ENCODE results near the gene DEF6. TPM values are rescaled to one million over a fixed set of nuclear protein-coding genes. Genes with fewer than 3 reads are reported as not detected.

DEF6 gene
- total and polyA plus RNA-seq, 2 of the 13 experiments (the other 11 are each of a cell fraction or from before 2014, with no cell fraction given), result 5.2 to 10.0 TPM

GRCh38 chr6:35297601-35298481 lies at the start of gene DEF6 (continued):
- peak; percentile 89; the same call in 1 of the 2 replicates for TF ChIP-seq SMAD1 (CRISPR knock-in tag; IDR thresholded peaks at IDR 0.05; ENCODE audit: borderline replicate concordance, low read depth)
- no peak; the same call in 1 of the 2 replicates for TF ChIP-seq TRAFD1 (CRISPR knock-in tag; IDR thresholded peaks at IDR 0.05; ENCODE audit: borderline replicate concordance)
- TF ChIP-seq, protein P1, sequence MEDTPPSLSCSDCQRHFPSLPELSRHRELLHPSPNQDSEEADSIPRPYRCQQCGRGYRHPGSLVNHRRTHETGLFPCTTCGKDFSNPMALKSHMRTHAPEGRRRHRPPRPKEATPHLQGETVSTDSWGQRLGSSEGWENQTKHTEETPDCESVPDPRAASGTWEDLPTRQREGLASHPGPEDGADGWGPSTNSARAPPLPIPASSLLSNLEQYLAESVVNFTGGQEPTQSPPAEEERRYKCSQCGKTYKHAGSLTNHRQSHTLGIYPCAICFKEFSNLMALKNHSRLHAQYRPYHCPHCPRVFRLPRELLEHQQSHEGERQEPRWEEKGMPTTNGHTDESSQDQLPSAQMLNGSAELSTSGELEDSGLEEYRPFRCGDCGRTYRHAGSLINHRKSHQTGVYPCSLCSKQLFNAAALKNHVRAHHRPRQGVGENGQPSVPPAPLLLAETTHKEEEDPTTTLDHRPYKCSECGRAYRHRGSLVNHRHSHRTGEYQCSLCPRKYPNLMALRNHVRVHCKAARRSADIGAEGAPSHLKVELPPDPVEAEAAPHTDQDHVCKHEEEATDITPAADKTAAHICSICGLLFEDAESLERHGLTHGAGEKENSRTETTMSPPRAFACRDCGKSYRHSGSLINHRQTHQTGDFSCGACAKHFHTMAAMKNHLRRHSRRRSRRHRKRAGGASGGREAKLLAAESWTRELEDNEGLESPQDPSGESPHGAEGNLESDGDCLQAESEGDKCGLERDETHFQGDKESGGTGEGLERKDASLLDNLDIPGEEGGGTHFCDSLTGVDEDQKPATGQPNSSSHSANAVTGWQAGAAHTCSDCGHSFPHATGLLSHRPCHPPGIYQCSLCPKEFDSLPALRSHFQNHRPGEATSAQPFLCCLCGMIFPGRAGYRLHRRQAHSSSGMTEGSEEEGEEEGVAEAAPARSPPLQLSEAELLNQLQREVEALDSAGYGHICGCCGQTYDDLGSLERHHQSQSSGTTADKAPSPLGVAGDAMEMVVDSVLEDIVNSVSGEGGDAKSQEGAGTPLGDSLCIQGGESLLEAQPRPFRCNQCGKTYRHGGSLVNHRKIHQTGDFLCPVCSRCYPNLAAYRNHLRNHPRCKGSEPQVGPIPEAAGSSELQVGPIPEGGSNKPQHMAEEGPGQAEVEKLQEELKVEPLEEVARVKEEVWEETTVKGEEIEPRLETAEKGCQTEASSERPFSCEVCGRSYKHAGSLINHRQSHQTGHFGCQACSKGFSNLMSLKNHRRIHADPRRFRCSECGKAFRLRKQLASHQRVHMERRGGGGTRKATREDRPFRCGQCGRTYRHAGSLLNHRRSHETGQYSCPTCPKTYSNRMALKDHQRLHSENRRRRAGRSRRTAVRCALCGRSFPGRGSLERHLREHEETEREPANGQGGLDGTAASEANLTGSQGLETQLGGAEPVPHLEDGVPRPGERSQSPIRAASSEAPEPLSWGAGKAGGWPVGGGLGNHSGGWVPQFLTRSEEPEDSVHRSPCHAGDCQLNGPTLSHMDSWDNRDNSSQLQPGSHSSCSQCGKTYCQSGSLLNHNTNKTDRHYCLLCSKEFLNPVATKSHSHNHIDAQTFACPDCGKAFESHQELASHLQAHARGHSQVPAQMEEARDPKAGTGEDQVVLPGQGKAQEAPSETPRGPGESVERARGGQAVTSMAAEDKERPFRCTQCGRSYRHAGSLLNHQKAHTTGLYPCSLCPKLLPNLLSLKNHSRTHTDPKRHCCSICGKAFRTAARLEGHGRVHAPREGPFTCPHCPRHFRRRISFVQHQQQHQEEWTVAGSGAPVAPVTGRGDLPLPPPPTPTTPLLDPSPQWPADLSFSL (CRISPR knock-in tag; IDR thresholded peaks at IDR 0.05), result no peak
- TF ChIP-seq CSRNP1 (CRISPR knock-in tag; IDR thresholded peaks at IDR 0.05), result peak; percentile 74; the same call in 1 of the 2 replicates
- TF ChIP-seq ZNF232 (CRISPR knock-in tag; IDR thresholded peaks at IDR 0.05; ENCODE audit: borderline replicate concordance), result 0 out of 2 replicates have a peak, but pooled peaks have one; percentile 75
- no peak for TF ChIP-seq NR2F1 (CRISPR knock-in tag; IDR thresholded peaks at IDR 0.05)
- TF ChIP-seq ZNF225 (CRISPR knock-in tag; IDR thresholded peaks at IDR 0.05), result no peak
- TF ChIP-seq ZNF570 (CRISPR knock-in tag; IDR thresholded peaks at IDR 0.05; ENCODE audit: borderline replicate concordance), result 0 out of 2 replicates have a peak, but pooled peaks have one; percentile 64
- peak; percentile 61 for TF ChIP-seq IKZF4 (CRISPR knock-in tag; IDR thresholded peaks at IDR 0.05; ENCODE audit: borderline replicate concordance, low read depth, not compliant biosample characterization)
- peak; percentile 37; the same call in 1 of the 2 replicates for TF ChIP-seq MAFF (IDR thresholded peaks at IDR 0.05; ENCODE audit: low read depth, low read length)
- TF ChIP-seq ZNF616 (CRISPR knock-in tag; IDR thresholded peaks at IDR 0.05; ENCODE audit: low read depth), result no peak; the same call in 1 of the 2 replicates
- TF ChIP-seq ZNF713 (CRISPR knock-in tag; IDR thresholded peaks at IDR 0.05), result 0 out of 2 replicates have a peak, but pooled peaks have one; percentile 21
- TF ChIP-seq ZNF121 (CRISPR knock-in tag; IDR thresholded peaks at IDR 0.05), result peak; percentile 4; the same call in 1 of the 2 replicates
- TF ChIP-seq SMAD3 (CRISPR knock-in tag; IDR thresholded peaks at IDR 0.05), result peak; percentile 83; the same call in 1 of the 2 replicates
- TF ChIP-seq ZNF260 (CRISPR knock-in tag; IDR thresholded peaks at IDR 0.05; ENCODE audit: borderline replicate concordance, low read depth), result no peak
- peak; percentile 94 for TF ChIP-seq ZNF776 (CRISPR knock-in tag; IDR thresholded peaks at IDR 0.05)
- TF ChIP-seq ZNF720 (CRISPR knock-in tag; IDR thresholded peaks at IDR 0.05), result no peak
- TF ChIP-seq ZFAT (CRISPR knock-in tag; conservative IDR thresholded peaks at IDR 0.05), result no peak

Data from HepG2 (cell line).